ENCODE data around the gene TPX2.
A peak's percentile ranks its signal among the peaks of the same experiment; 100 is the strongest.
"Not testable (repeated sequence)": the region's sequence is repeated elsewhere in the genome, so short reads cannot be mapped to it uniquely, and the experiment has no call there.

TPX2 gene

GRCh38 chr20:31811796-31812728 lies 73.0 kb downstream of the TPX2 start:
- no peak for TF ChIP-seq CTCF (IDR thresholded peaks at IDR 0.05; ENCODE audit: poor library complexity, severe bottlenecking)
- Histone ChIP-seq H3K9me3 (ENCODE audit: severe bottlenecking) (no peaks in the 10 kb centered on the region), H3K4me3 (ENCODE audit: severe bottlenecking) (no peak overlapping the region), H3K36me3 (ENCODE audit: low read depth) (no peaks in the 10 kb centered on the region), H3K4me1 (ENCODE audit: insufficient read depth, poor library complexity, severe bottlenecking) (no peaks in the 10 kb centered on the region), H3K27ac (ENCODE audit: poor library complexity, severe bottlenecking) (no peak overlapping the region), H3K27me3 (ENCODE audit: insufficient read depth, poor library complexity, severe bottlenecking) (no peaks in the 10 kb centered on the region)
- DNase-seq (ENCODE audit: low spot score) (peak; percentile 74), ATAC-seq (ENCODE audit: low read depth) (no peak)

- no peak for ATAC-seq (ENCODE audit: low read depth)
- Histone ChIP-seq H3K9me3 (ENCODE audit: severe bottlenecking) (no peaks in the 10 kb centered on the region), H3K4me3 (ENCODE audit: severe bottlenecking) (no peak overlapping the region), H3K4me1 (ENCODE audit: insufficient read depth, poor library complexity, severe bottlenecking) (no peaks in the 10 kb centered on the region), H3K27ac (ENCODE audit: poor library complexity, severe bottlenecking) (no peak overlapping the region), H3K36me3 (ENCODE audit: low read depth) (no peaks in the 10 kb centered on the region), H3K27me3 (ENCODE audit: insufficient read depth, poor library complexity, severe bottlenecking) (no peaks in the 10 kb centered on the region)
- no peak for TF ChIP-seq CTCF (IDR thresholded peaks at IDR 0.05; ENCODE audit: poor library complexity, severe bottlenecking)
- DNase-seq (ENCODE audit: low spot score) = no peak
Measured at GRCh38 chr20:31813611-31814010, 74.5 kb downstream of the TPX2 start.

GRCh38 chr20:31814142-31814541 lies 75.1 kb downstream of the TPX2 start:
- not testable (repeated sequence) for H3K4me1 ChIP-seq (ENCODE audit: insufficient read depth, poor library complexity, severe bottlenecking); ATAC-seq (ENCODE audit: low read depth); H3K9me3 ChIP-seq (ENCODE audit: severe bottlenecking); H3K36me3 ChIP-seq (ENCODE audit: low read depth); DNase-seq (ENCODE audit: low spot score); H3K27me3 ChIP-seq (ENCODE audit: insufficient read depth, poor library complexity, severe bottlenecking); H3K27ac ChIP-seq (ENCODE audit: poor library complexity, severe bottlenecking); H3K4me3 ChIP-seq (ENCODE audit: severe bottlenecking)

- ATAC-seq (ENCODE audit: low read depth) (peak; percentile 15; the same call in 2 of the 3 replicates), DNase-seq (ENCODE audit: low spot score) (peak; percentile 77)
- TF ChIP-seq CTCF (IDR thresholded peaks at IDR 0.05; ENCODE audit: poor library complexity, severe bottlenecking) = no peak
- Histone ChIP-seq H3K36me3 (ENCODE audit: low read depth) (no peaks in the 10 kb centered on the region), H3K27ac (ENCODE audit: poor library complexity, severe bottlenecking) (no peak overlapping the region), H3K27me3 (ENCODE audit: insufficient read depth, poor library complexity, severe bottlenecking) (no peaks in the 10 kb centered on the region), H3K9me3 (ENCODE audit: severe bottlenecking) (no peaks in the 10 kb centered on the region), H3K4me3 (ENCODE audit: severe bottlenecking) (no peak overlapping the region), H3K4me1 (ENCODE audit: insufficient read depth, poor library complexity, severe bottlenecking) (no peaks in the 10 kb centered on the region)
Measured at GRCh38 chr20:31815408-31816188, 76.5 kb downstream of the TPX2 start.

GRCh38 chr20:31816221-31816620 lies 77.1 kb downstream of the TPX2 start:
- no peak overlapping the region for H3K4me3 ChIP-seq (ENCODE audit: severe bottlenecking)
- H3K4me1 ChIP-seq (ENCODE audit: insufficient read depth, poor library complexity, severe bottlenecking) = no peaks in the 10 kb centered on the region
- ATAC-seq (ENCODE audit: low read depth) = no peak
- DNase-seq (ENCODE audit: low spot score) = no peak
- H3K27ac ChIP-seq (ENCODE audit: poor library complexity, severe bottlenecking) = no peak overlapping the region
- TF ChIP-seq CTCF (IDR thresholded peaks at IDR 0.05; ENCODE audit: poor library complexity, severe bottlenecking) = no peak
- no peaks in the 10 kb centered on the region for H3K36me3 ChIP-seq (ENCODE audit: low read depth)
- H3K27me3 ChIP-seq (ENCODE audit: insufficient read depth, poor library complexity, severe bottlenecking) = no peaks in the 10 kb centered on the region
- no peaks in the 10 kb centered on the region for H3K9me3 ChIP-seq (ENCODE audit: severe bottlenecking)
